Esophagus squamous epithelium (tissue), 4 donors: Measurements from ENCODE around the gene BPTF.
"Not testable (repeated sequence)": the region's sequence is repeated elsewhere in the genome, so short reads cannot be mapped to it uniquely, and the experiment has no call there.

Source experiments
- POLR2A ChIP-seq, 4 donors: fragments of 450-650 bp; IDR thresholded peaks; one replicate each; pipeline ENCODE4 v1.6.1; 2017; ENCODE audit warnings: antibody characterized with exemption in 4 of 4, mild to moderate bottlenecking in 4 of 4, moderate library complexity in 3 of 4
- TF ChIP-seq, protein P1 (sequence below), 6 experiments: fragments of 450-650 bp in 4 of 6; fragments of 200-600 bp in 2 of 6; sonication (generic) in 2 of 6; IDR thresholded peaks; one replicate each; pipeline ENCODE4 v1.5.1; 2016 to 2019; ENCODE audit warnings: antibody characterized with exemption in 6 of 6, mild to moderate bottlenecking in 4 of 6, moderate library complexity in 4 of 6

DNA sequence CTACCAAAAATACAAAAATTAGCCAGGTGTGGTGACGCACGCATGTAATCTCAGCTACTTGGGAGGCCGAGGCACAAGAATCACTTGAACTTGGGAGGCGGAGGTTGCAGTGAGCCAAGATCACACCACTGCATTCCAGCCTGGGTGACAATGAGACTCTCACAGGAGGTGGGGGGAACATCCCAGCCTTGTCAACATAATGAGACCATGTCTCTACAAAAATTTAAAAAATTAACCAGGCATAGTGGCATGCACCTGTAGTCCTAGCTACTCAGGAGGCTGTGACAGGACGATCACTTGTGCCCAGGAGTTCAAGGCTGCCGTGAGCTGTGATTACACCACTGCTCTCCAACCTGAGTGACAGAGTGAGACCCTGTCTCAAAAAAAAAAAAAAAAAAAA is 151.0 kb downstream of the BPTF start:
- not testable (repeated sequence) for TF ChIP-seq POLR2A (IDR thresholded peaks at IDR 0.05)
- TF ChIP-seq, protein P1, sequence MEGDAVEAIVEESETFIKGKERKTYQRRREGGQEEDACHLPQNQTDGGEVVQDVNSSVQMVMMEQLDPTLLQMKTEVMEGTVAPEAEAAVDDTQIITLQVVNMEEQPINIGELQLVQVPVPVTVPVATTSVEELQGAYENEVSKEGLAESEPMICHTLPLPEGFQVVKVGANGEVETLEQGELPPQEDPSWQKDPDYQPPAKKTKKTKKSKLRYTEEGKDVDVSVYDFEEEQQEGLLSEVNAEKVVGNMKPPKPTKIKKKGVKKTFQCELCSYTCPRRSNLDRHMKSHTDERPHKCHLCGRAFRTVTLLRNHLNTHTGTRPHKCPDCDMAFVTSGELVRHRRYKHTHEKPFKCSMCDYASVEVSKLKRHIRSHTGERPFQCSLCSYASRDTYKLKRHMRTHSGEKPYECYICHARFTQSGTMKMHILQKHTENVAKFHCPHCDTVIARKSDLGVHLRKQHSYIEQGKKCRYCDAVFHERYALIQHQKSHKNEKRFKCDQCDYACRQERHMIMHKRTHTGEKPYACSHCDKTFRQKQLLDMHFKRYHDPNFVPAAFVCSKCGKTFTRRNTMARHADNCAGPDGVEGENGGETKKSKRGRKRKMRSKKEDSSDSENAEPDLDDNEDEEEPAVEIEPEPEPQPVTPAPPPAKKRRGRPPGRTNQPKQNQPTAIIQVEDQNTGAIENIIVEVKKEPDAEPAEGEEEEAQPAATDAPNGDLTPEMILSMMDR (IDR thresholded peaks at IDR 0.05) = not testable (repeated sequence)
